Cerebellar nuclear complex (tissue), 1 donor: ENCODE measurements around the gene MTHFS.

Experiments used
- DNase-seq, 2 experiments: peaks; one replicate each; lab custom pipeline; 2025; lab: John Stamatoyannopoulos, UW

MTHFS gene

DNA sequence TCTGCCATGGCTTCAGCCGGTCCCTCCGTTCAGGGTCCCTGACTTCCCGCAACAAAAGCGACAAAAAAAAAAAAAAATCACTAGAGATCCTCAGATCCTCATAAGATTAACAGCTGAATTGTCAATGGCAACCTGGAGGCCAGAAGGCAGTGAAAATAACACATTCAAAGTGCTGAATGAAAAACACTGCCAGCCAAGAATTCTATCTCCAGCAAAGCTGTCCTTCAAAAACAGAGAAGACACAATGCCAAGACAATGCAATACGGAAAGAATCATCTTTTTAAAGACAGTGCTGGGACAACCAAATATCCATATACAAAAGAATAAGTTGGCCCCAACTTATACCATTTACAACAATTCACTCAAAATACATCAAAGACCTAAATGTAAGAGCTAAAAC lies 21.6 kb downstream of the MTHFS start:
- no peak for DNase-seq

GRCh38 chr15:79874242-79874641 lies 22.6 kb downstream of the MTHFS start:
- DNase-seq: no peak

DNA sequence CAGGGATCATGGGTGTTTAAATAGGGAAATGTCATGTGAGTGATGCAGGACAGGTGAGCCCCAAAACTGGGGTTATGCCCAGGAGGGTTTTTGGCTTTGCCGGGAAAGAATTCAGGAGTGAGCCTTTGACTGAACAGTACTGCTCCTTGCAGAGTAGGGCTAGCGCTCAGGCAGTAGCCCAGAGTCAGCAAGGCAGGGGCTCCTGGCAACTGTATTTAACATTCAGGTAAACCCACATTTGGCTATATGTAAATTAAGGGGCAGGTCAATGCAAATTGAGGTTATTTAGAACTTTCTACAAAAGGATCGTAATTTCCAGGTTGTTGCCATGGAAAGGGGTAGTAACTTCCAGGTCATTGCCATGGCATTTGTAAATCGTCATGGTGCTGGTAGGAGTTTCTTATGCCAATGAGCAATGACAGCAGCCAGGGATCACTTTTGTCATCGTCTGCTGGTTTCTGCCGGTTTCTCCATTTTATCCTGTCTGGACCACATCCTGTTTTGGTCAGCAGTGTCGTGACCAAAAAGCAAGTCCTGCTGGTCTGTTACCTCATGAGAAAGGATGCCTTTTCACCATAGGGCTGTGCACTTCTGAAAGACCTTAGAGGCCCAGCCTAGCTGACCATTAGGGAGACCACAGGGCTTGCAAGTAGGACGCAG lies 24.3 kb downstream of the MTHFS start:
- no peak for DNase-seq

- no peak for DNase-seq
Measured at GRCh38 chr15:79868554-79868953, 28.3 kb downstream of the MTHFS start.

GRCh38 chr15:79863886-79864285 lies 32.9 kb downstream of the MTHFS start:
- no peak for DNase-seq

DNA sequence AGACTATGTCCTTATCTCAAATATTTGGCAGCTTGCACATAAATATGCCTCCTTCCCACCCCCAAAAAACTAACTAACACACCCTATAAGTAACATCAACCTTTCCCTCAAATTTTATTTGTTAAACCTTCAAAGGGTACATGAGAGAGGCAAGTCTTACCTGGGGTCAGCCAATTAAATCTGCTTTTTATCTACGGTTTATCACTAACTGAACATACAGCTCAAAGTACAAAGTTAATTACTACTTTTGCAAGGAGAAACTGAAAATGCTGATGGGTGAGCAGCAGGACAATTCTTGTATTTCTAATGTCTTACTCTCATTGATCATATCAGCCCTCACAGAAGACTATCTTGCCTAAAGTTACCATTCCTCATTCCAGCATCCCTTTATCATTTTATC lies 34.6 kb downstream of the MTHFS start:
- no peak for DNase-seq

- DNase-seq: no peak
Measured at GRCh38 chr15:79860661-79861060, 36.2 kb downstream of the MTHFS start.

- no peak for DNase-seq
Measured at GRCh38 chr15:79858469-79858868, 38.3 kb downstream of the MTHFS start.

DNA sequence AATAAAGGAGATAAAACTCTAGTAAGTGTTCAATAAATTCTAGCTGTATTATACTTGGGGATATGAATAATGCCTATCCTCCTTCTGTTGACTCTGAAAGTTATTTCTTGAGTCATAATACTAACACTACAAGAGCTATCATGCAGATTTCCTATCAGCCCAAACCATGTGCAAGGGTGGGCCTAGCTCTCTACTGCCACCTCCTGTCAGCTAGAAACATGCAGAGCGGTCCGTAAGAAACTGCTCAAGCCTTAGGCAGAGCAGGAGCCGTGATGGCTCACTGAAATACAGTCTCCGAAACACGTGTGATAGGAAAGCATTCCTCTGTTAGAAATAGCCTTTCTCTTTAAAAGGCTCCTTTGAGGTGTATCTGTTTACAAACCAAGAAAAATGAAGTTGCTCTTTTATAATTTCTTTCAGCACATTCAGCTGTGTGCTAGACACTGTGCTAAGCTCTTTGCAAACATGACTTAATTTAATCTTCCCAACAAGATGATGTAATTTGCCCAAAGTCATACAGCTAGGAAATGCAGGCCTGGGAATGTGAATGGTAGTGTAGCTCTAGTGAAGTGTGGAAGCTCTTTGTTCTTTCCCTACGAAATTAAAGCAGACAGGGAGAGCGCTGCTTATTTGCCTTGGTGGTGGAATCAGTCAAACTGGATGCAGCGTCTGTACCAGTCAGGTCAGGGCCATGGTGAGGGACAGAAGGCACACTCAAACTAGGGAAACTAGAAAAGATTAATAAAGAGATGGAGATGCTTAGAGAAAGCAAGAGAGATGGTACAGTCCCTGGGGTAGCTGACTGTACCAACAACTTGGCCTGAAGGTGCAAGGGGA lies 43.1 kb downstream of the MTHFS start:
- peak; percentile 33 to 69 for DNase-seq

- DNase-seq: peak in 1 of 2 experiments; percentile 71
Measured at GRCh38 chr15:79849789-79850188, 47.0 kb downstream of the MTHFS start.

GRCh38 chr15:79846539-79846938 lies 50.3 kb downstream of the MTHFS start:
- no peak for DNase-seq

- peak; percentile 7 to 59 for DNase-seq
Measured at GRCh38 chr15:79844221-79844620, 52.6 kb downstream of the MTHFS start.

GRCh38 chr15:79837846-79838245 lies 59.0 kb downstream of the MTHFS start:
- no peak for DNase-seq

- no peak for DNase-seq
Measured at GRCh38 chr15:79834495-79834894, 62.3 kb downstream of the MTHFS start.

DNA sequence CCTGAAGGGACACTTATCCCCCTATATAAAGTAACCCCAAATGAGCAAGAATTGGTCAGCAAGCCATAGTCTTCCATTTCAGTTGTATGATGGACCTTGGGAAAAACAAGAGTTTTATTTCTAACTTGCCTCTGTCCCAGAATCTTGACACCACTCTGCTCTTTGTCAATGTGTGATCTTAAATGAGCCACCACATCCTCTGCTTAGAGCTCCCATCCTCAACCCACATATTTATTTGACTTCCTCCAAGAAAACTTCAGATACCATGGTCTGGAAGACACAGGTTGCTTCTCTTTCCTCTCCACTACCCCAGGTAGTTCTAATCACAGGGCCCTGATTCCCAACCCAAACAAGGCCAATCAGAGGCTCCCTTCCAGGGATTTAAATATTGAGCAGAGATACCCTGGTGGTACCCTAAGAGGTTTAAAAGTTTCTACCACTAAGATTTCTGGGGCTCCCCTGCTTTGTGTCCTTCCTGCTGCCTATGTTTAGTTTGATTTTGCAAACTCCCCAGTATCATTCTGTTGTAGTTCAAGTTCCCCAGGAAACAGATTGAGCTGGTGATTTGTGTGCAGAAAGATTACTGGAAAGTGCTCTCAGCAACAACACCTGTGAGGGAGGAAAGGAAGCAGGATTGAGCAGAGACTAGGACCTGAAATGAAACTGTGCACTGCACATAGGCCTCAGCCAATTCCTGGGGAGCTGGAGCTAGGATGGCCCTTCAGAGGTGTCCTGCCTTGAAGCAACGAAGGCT lies 64.3 kb downstream of the MTHFS start:
- DNase-seq: no peak

GRCh38 chr15:79831604-79832003 lies 65.2 kb downstream of the MTHFS start:
- DNase-seq: no peak

DNA sequence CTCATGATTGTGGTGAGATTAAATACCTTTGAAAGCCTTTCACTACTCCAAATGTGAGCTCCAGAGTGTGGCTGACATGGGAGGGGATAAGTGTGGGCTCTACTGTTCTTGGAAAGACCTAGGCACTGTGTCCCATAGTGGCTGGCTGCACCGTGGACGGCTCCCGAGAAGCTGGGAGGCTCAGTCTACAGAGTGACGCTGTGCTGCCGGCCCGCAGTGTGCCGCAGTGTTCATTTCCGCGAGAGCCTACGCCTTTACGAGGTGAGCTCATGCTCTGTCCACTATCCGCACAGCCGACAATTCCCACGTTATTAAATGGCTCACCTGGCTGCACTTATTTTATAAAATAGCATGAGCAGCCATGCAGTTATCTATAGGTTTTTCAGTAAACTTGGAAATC lies 66.9 kb downstream of the MTHFS start:
- DNase-seq: no peak

GRCh38 chr15:79828447-79828846 lies 68.4 kb downstream of the MTHFS start:
- DNase-seq: no peak

- DNase-seq: no peak
Measured at GRCh38 chr15:79826800-79827199, 70.0 kb downstream of the MTHFS start.

DNA sequence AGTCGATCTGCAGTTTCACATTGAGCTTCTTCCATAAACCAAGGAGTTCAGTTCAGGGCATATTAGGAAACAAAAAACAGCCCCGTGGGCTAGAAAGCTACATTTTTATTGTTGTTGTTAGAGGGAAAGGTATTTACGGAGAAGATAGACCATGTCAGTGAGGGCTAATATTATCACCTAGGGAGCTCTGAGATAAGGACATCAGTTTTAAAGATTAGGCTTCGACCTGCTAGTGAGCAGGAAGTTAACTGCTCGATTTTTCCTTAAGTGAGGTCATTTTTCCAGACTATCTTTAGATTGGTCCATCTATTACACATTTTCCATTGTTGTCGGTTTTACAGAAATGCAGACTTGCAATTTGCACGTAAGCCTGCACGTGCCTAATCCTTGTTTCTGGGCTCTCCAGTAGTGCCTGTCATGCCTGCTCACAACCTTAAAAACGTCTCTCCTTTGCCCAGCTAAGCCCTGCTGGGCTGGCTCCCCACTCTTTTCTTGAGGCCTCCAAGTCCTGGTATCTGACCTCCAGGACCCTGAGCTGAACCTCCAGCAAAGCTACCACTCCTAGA lies 72.6 kb downstream of the MTHFS start:
- DNase-seq: no peak

- no peak for DNase-seq
Measured at GRCh38 chr15:79820820-79821219, 76.0 kb downstream of the MTHFS start.

DNA sequence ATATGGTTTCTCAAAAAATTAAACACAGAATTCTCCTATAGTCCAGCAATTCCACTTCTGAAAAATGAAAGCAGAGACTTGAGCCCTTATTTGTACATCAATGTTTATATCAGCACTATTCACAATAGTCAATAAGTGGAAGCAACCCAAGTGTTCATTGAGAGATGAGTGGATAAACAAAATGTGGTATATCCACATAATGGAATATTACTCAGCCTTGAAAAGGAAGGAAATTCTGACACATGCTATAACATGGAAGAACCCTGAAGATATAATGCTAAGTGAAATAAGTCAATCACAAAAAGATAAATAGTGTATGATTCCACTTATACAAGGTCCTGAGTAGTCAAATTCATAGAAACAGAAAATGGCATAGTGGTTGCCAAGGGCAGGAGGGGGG lies 76.6 kb downstream of the MTHFS start:
- no peak for DNase-seq
